Suppressor macrophage treated with lipopolysaccharide for 1 hour (primary cell): Measurements from ENCODE around the gene TMEM176A.
"Not testable (repeated sequence)": the region's sequence is repeated elsewhere in the genome, so short reads cannot be mapped to it uniquely, and the experiment has no call there.

Experiments used
- DNase-seq, 3 donors: peaks; one replicate each; pipeline ENCODE4 v3.0.0-alpha.2; 2020 to 2022

TMEM176A gene, protein sequence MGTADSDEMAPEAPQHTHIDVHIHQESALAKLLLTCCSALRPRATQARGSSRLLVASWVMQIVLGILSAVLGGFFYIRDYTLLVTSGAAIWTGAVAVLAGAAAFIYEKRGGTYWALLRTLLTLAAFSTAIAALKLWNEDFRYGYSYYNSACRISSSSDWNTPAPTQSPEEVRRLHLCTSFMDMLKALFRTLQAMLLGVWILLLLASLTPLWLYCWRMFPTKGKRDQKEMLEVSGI

DNA sequence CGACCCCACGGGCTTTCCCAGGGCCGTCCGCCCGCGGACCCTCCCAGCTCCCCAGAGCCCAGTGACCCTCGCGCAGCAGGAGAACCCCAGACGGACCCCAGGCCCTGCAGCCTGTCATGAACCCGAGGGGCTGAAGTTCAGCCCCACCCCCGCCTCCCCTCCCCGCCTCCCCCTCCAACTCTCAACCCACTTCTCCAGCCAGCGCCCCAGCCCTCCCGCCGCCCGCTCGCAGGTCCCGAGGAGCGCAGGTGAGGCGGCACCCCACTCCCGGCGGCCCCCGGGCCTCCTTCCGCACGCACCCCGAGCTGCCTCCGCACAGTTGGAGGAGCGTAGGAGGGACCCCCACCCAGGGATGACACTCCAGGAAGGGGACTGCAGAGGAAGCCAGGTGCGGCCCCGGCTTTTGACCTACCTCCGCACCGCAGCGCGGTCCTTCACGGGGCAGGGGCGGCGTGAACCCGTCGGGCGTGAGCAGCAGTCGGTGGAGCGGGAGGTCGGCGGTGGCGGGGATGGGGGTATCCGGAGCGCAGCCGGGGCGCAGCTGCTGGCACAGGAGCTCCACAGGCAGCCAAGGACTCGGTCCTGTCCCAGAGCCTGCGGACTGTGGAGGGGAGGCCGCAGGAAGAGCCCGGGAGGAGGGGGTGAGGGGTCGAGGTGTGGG is at the start of gene TMEM176A:
Gene TMEM176A (plus strand): TSS at position 189 of the 661 bp plus-strand sequence. CDS start 782 bp downstream, outside the sequence.
- DNase-seq: no peak

DNA sequence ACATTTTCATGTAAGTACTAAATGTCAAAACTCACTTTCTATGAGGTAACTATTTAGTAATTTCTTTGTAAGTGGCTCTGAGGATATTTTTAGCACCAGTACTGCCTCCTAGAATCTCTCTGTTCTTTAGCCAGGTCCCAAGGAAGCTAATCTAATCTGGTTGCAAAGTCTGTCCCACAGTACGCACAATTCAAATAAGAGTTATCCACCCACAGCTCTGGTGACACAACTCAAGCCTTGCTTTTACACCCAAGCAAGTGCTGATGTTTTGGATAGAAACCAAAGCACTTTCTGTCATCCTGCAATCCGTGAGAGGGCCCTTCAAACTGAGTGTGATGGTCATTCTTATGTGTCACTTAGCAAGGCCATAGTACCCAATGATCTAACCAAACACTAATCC is 48.9 kb upstream of the TMEM176A start:
- DNase-seq: no peak

- DNase-seq: peak in 2 of 3 donors; percentile 41 to 48
These were observed 47.3 kb upstream of the TMEM176A start for GRCh38 chr7:150753239-150753638.

DNA sequence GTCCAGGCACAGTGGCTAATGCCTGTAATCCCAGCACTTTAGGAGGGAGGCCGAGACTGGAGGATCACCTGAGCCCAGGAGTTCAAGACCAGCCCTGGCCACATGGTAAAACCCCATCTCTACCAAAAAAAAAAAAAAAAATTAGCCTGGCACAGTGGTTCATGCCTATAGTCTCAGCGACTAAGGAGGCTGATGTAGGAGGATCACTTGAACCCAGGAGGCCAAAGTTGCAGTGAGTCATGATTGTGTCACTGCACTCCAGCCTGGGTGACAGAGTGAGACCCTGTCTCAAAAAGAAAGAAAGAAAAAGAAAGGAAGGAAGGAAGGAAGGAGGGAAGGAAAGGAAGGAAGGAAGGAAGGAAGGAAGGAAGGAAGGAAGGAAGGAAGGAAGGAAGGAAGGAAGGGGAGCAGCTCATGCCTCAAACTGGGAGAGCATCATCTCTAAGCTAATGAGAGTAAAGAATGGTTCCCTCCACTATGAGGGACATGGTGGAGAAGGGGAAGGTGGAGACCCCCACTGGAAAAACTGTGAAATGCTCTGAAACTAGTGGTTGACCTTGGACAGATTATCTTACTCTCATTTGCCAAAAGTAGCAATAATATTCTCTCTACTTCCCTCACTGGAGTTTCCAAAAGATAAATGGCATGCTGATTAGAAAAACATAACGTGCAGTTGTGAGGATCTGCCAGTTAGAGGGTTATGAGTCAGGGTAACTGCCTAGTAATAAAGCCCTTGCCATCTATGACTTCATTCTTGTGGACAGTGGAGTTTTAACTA is 46.6 kb upstream of the TMEM176A start:
- peak; percentile 72 to 96 (median 91) for DNase-seq

DNA sequence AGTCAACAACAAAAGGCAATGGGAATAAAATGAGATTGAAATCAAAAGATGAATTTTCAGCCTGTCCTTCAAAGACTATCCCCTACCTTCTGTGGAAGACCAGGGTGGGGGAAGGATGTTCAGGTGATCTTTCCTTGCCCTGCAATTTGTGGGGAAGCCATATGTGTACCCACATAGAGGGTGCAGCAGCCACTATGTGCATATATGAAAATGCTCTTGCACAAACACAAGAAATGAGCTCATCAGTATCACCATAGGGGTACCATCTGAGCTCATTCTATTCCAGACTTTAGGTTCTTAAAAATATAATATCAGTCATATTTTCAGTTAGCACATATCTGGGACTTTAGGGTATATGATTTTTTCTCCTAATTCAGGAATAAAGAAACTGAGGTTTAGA is 45.6 kb upstream of the TMEM176A start:
- DNase-seq: peak in 1 of 3 donors; percentile 38

DNA sequence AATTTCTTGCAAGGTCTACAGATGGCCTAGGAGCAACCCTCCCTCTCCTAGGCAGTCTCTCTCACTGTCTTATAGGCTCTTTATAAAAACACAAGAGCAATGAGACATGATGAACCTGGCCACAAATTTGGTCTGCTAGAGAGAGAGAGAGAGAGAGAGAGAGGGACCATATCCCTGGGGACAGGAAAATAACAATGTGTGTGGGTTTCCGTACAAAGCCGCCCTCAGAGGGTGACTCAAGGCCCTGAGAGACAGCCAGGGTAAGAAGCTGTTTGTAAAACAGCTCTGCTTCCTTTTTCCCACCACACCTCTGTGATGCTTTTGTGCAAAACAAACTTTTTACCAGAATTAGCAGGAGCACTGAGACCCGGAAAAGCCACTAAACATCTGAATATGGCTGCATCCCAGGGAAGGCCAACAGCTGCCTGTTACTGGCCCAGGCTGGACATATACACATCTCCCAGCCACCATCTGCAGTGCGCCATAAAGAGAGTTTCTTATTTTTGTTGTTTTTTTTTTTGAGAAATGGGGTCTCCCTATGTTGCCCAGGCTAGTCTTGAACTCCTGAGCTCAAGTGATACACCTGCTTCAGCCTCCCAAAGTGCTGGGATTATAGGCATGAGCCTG is 45.0 kb upstream of the TMEM176A start:
- DNase-seq: peak; percentile 75 to 82 (median 78)

- no peak for DNase-seq
These were observed 44.4 kb upstream of the TMEM176A start for GRCh38 chr7:150756166-150756565.

GRCh38 chr7:150756858-150757257 is 43.7 kb upstream of the TMEM176A start:
- peak; percentile 62 to 76 (median 65) for DNase-seq

DNA sequence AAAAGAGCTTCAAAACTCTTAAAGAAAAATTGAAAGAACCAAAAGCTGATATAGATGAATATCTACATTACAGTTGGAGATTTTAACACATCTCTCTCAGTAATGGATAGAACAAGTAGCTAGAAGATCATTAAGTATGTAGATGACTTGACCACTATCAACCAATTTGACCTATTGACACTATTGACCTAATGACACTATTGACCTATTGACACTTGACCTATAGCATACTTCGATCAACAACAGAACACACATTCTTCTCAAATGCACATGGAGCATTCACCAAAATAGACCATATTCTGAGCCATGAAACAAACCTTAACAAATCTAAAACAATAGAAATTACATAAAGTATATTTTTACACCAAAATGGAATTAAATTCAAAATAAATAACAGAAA is 41.1 kb upstream of the TMEM176A start:
- DNase-seq: no peak

DNA sequence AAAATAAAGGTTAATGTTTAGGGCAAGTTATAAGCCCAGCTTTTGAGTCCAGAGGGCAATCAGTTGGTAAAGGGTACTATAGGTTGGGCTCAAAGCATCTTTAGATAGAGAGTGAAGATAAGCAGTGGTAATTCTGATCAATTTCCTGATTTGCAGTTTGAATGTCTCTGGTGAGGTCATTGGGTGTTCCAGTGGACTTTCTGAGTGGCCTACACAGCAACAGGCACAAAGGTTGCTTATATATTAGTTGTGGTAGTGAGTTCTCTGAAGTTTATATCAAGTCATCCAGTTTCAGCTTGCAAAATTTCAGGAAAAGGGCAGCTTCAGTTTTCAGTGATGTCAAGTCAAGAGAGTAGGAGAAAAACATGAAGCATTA is 34.2 kb upstream of the TMEM176A start:
- DNase-seq: no peak

- DNase-seq: no peak
These were observed 30.8 kb upstream of the TMEM176A start for GRCh38 chr7:150769768-150770167.

- DNase-seq: not testable (repeated sequence)
These were observed 26.4 kb upstream of the TMEM176A start for GRCh38 chr7:150774131-150774530.

GRCh38 chr7:150778014-150778737 is 22.4 kb upstream of the TMEM176A start:
- DNase-seq: no peak

GRCh38 chr7:150778738-150779301 is 21.7 kb upstream of the TMEM176A start:
- DNase-seq: peak; percentile 90 to 93 (median 92)

DNA sequence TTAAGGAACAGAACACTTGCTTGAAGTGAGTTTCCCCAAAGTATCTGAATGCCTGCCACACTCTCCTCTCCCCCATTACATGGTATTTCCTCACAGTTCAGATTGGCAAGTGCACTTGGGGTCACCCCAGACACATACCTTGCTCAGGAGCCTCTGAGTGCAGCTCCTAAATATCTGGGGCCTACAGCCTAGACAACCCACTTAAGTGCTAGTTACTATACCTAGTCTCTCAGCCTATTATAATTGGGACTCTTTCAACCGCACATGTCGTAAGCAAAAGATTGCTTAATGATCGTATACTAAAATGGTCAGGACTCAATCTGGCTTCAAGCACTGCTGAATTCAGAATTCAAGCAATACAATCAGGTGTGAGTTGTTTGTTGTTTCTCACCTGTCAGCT is 20.3 kb upstream of the TMEM176A start:
- peak in 1 of 3 donors; percentile 35 for DNase-seq

GRCh38 chr7:150781103-150781502 is 19.5 kb upstream of the TMEM176A start:
- peak; percentile 82 to 94 (median 91) for DNase-seq

- no peak for DNase-seq
These were observed 18.6 kb upstream of the TMEM176A start for GRCh38 chr7:150781961-150782360.

DNA sequence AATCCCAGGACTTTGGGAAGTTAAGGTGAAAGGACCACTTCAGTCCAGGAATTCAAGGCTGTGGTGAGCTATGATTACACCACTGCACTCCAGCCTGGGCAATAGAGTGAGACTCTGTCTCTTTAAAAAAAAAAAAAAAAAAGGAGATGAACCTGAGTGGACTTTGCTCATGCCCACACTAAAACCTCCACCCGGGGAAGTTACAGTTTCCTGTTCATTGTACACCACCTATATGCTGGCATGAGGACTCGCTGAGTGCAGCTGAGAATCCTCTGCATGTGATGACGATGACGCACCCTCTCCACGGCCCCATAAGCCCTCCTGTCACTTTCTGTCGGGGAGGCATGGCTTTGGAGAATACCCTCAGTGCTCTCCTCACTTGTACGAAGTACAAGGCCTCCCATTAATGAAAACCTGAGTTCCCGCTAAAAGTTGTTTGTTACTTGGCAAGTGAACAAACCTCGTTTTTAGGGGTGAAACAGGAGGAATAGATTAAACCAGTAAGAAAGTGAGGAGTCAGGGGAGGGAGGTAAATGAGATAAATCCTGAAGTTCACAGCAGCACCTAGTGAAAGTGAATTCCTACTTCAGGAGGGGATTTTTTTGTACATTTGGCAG is 16.3 kb upstream of the TMEM176A start:
- peak; percentile 69 to 78 (median 74) for DNase-seq

DNA sequence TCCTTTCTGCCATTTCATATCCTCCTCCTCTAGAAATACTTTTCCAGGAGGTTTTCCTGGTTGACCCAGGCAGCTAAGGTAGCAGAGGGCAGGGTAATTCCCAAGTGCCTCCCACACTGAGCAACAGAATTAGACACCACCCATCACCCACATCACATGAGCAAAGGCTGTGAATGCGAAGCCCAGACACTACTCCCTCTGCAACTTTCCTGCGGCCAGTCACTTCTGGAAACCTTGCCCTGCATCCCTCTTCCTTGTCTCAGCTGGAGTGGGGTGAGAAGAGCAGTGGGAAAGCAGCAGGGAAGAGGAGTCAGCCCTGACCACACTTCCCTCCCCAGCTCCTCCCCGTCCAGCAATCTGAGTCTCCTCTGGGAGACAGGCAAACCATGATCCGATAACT is 15.6 kb upstream of the TMEM176A start:
- peak; percentile 78 to 84 (median 81) for DNase-seq

DNA sequence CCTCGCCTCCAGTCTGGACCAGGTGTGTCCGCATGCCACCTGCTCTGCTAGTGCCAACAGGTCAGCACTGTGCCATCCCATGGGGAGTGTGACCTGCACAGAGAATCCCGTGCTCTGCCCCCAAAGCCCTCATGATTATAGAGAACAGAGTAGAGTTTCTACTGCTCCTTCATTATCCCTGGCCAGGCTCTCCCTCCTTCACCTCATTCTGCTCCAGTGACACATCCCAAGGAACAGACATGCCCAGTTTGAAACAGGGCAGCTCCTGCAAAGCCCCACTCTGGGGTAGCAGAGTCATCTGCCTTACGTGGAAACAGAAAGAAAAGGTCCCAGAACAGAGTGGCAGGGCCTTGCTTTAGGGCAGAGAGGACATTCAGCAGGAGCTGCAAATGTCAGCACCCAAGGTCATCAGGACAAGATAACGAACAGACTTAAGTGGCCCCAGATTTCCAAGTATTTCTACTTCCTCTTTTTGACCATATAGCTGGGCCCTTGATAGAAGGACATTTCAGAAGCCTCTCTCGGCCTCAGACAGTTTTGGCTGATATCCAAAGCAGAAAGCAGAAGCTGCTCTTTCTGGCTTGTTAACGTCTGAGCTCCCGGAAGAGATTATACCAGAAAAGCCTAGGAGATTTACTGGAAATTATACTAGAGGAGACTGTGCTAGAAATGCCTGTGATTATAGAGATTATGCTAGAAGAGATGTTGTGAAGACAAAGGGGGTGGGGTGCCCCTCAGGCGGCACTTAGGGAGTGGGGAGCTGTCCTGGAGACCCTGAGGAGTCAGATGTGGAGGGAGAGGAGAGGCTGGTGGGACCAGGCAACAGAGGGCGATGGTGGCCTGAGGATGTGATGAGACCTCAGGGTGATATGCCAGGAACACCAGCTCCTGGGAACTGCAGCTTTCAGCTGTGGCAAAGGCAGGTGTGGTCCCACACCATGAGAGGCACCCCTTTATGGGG is 13.0 kb upstream of the TMEM176A start:
- DNase-seq: peak; percentile 86 to 93 (median 93)
